Choroid plexus epithelial cell (primary cell): Measurements from ENCODE around the gene ZFHX3.

ENCODE experiments used
- DNase-seq: peaks from one replicate; pipeline ENCODE4 v3.0.0-alpha.2; 2010; ENCODE audit warnings: low read depth
- H3K4me3 ChIP-seq: 2 replicates; pipeline ENCODE4 v1.5.1; 2011; ENCODE audit warnings: low read depth, mild to moderate bottlenecking, control low read depth, low read length, moderate library complexity
- TF ChIP-seq, protein P1 (sequence below): conservative IDR thresholded peaks from 2 replicates; pipeline ENCODE4 v1.5.1; 2011; ENCODE audit warnings: low read depth, mild to moderate bottlenecking, control low read depth, inconsistent platforms, low read length, moderate library complexity

The ZFHX3 gene

GRCh38 chr16:72930396-72930795, 117.5 kb downstream of the ZFHX3 start:
- H3K4me3 ChIP-seq: no peak overlapping the region
- TF ChIP-seq, protein P1, sequence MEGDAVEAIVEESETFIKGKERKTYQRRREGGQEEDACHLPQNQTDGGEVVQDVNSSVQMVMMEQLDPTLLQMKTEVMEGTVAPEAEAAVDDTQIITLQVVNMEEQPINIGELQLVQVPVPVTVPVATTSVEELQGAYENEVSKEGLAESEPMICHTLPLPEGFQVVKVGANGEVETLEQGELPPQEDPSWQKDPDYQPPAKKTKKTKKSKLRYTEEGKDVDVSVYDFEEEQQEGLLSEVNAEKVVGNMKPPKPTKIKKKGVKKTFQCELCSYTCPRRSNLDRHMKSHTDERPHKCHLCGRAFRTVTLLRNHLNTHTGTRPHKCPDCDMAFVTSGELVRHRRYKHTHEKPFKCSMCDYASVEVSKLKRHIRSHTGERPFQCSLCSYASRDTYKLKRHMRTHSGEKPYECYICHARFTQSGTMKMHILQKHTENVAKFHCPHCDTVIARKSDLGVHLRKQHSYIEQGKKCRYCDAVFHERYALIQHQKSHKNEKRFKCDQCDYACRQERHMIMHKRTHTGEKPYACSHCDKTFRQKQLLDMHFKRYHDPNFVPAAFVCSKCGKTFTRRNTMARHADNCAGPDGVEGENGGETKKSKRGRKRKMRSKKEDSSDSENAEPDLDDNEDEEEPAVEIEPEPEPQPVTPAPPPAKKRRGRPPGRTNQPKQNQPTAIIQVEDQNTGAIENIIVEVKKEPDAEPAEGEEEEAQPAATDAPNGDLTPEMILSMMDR: no peak

DNA sequence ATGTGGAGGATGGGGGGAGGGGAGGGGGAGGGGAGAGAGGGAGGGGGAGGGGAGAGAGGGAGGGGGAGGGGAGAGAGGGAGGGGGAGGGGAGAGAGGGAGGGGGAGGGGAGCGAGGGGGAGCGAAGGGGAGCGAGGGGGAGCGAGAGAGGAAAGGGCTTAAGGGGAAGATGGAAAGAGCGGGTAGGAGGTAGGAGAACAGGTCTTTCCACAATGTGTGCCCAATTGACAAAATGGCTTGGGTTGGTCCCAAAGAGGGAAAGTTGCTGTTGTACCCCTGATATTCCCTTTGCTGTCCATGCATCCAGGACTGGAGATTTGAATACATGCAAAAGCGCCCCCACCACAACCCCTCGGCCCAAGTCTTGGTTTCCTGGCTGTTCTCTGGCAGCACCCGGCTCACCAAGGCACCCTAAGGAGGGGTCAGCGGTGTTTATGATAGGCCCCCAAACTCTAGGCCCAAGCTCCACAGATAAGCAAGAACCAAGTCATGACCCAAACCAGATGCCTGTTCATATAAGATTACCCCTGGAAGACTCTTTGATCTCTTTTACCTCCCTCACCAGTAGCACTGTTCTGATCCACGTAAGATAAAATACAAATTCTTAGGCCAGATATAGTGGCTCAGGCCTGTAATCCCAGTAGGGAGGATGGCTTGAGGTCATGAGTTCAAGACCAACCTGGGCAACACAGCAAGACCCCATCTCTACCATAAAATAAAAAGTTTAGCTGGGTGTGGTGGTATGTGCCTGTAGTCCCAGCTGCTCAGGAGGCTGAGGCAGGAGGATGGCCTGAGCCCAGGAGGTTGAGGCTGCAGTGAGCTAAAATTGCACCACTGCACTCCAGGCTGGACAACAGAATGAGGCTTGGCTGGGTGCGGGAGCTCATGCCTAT, 119.6 kb downstream of the ZFHX3 start:
- TF ChIP-seq, protein P1: no peak
- H3K4me3 ChIP-seq: no peak overlapping the region
- no peak for DNase-seq

More at GRCh38 chr16:72930396-72930795, 117.5 kb downstream of the ZFHX3 start:
- DNase-seq: no peak

DNA sequence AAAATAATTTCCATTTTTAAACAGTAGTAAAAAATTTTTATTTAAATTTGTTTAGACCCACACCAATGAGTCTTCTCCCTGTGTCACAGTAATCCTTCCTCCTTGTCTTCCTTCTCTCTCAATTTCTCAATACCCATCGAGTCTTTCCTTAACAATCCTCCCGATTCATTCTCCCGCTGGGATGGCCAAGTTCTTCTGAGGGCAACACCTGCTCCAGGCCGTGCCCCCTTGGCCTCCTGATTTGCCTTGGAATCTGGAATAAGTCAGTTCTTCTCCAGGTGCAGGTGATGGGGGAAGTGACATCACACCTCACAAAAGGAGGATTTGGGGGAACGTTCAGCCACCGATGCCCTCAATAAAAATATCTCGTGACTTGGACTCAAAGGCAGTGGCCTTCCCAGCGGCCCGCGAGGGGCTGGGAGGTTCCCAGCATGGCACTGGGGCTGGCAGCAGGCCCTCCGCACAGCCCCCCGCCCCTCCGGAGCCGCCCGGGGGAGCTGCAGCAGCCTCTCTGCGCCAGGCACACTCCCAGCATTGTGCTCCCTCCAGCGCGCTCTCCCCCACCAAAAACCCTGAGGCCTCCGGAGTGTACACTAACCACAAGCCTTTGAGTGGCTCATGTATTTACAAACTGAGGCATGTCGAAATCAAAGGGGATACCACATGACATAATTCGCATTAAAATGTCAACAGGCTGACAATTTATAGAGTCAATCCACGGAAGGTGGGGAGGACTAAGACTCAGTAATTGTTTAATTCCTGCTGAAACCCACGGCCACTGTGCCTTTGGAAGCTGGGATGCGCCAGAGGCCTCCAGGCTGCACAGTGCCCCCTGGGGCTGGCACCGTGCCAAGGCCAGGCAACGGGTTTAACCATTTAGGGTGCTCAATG, 120.5 kb downstream of the ZFHX3 start:
- DNase-seq: peak; percentile 90
- TF ChIP-seq, protein P1: no peak
- H3K4me3 ChIP-seq: no peak overlapping the region

GRCh38 chr16:72926177-72927070, 121.5 kb downstream of the ZFHX3 start:
- TF ChIP-seq, protein P1: no peak
- peak; percentile 50 for DNase-seq

DNA sequence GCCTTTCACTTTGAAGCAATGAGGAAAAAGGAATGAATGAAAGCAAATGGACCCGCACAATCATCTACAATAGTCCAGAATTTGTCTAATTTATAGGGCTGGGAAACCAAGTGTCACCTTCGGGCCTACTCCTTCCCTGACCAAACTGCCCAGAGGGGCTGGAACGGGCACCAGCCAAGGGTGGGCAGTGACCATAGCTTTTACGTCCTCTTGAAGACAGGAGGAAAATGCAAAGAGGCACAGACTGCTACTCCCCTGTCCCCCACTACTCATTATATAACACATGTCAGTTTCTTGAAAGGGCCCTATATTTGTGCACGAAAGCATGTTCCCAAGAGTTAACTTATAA, 122.3 kb downstream of the ZFHX3 start:
- TF ChIP-seq, protein P1: no peak
- H3K4me3 ChIP-seq: no peak overlapping the region
- no peak for DNase-seq

More at GRCh38 chr16:72926177-72927070, 121.5 kb downstream of the ZFHX3 start:
- H3K4me3 ChIP-seq: no peak overlapping the region

GRCh38 chr16:72924927-72925630, 122.8 kb downstream of the ZFHX3 start:
- TF ChIP-seq, protein P1: no peak
- H3K4me3 ChIP-seq: no peak overlapping the region
- no peak for DNase-seq
